HepG2 (cell line): ENCODE data around the gene OSBPL9. TPM values are rescaled to one million over a fixed set of nuclear protein-coding genes. Genes with fewer than 3 reads are reported as not detected.

Experiments used
- ATAC-seq: fragments of 200-7000 bp; cut with Tn5 transposase; 3 replicates; pipeline ENCODE4 v1.9.1; 2020; ENCODE audit warnings: mild to moderate bottlenecking, moderate library complexity
- BruUV-seq: library from RNA; stranded (reverse); fragments of 400-500 nt; replicated peaks from 2 replicates; lab custom pipeline; 2021; lab: Mats Ljungman, UMichigan
- CTCF ChIA-PET: fragments of 300-600 bp; formaldehyde crosslinking; extraction: SDS; loops from one replicate; lab custom pipeline; 2021; ENCODE audit warnings: low total read pairs, inconsistent platforms, low intra/inter-chr PET ratio; lab: Yijun Ruan, JAX
- POLR2A ChIA-PET: fragments of 350-600 bp; sonication (Branson Sonifier 250); formaldehyde crosslinking; loops from one replicate; lab custom pipeline; 2020; ENCODE audit warnings: antibody characterized with exemption, inconsistent platforms; lab: Yijun Ruan, JAX
- DNase-seq: peaks from one replicate; pipeline ENCODE4 v3.0.0-alpha.2; 2015; ENCODE audit warnings: low spot score
- FAIRE-seq: peaks from 3 replicates; lab custom pipeline; 2011; peaks lifted over from hg19 to GRCh38; lab: Jason Lieb, UNC
- H2AFZ ChIP-seq: one replicate; pipeline ENCODE4 v1.6.1; 2011; ENCODE audit warnings: low read length, inconsistent platforms
- H3K27ac ChIP-seq: fragments of 300-600 bp; 3 replicates; pipeline ENCODE4 v1.8.0; 2011; ENCODE audit warnings: mixed run types, mild to moderate bottlenecking, mixed read lengths, low read length, inconsistent platforms; ENCODE audit not compliant: insufficient read depth; ENCODE audit errors: extremely low read length
- H3K27me3 ChIP-seq, 2 experiments: fragments of 200-600 bp in 1 of 2; 2 replicates in 1 of 2; 3 replicates in 1 of 2; pipeline versions ENCODE4 v1.6.0 to v1.8.0; 2011; ENCODE audit warnings: low read length in 2 of 2, mild to moderate bottlenecking in 2 of 2, moderate library complexity in 2 of 2, inconsistent platforms in 1 of 2; ENCODE audit not compliant: insufficient read depth in 2 of 2, control insufficient read depth in 1 of 2
- H3K36me3 ChIP-seq, 2 experiments: fragments of 200-600 bp in 1 of 2; replicated peaks in 1 of 2; 2 replicates in 1 of 2; 3 replicates in 1 of 2; pipeline versions ENCODE4 v1.5.1 to v1.8.0; 2011; ENCODE audit warnings: low read length in 2 of 2, inconsistent platforms in 1 of 2; ENCODE audit not compliant: insufficient read depth in 2 of 2, control insufficient read depth in 1 of 2
- H3K4me1 ChIP-seq: 2 replicates; pipeline ENCODE4 v1.5.1; 2012; ENCODE audit warnings: low read length, inconsistent platforms; ENCODE audit not compliant: insufficient read depth
- H3K4me2 ChIP-seq: 2 replicates; pipeline ENCODE4 v1.6.0; 2011; ENCODE audit warnings: low read depth, low read length, inconsistent platforms
- H3K4me3 ChIP-seq, 3 experiments: fragments of 200-600 bp in 1 of 3; sonication (generic), shearing (Covaris generic) in 1 of 3; replicated peaks in 1 of 3; 2 replicates each; pipeline ENCODE4 v1.5.1; 2011 to 2016; ENCODE audit warnings: low read length in 3 of 3, inconsistent platforms in 2 of 3, low read depth in 2 of 3, mild to moderate bottlenecking in 2 of 3, control low read depth in 1 of 3, mixed read lengths in 1 of 3; ENCODE audit not compliant: insufficient read depth in 1 of 3
- H3K79me2 ChIP-seq: one replicate; pipeline ENCODE4 v1.6.1; 2011; ENCODE audit warnings: low read length, inconsistent platforms; ENCODE audit not compliant: insufficient read depth
- H3K9ac ChIP-seq: 2 replicates; pipeline ENCODE4 v1.6.0; 2011; ENCODE audit warnings: mild to moderate bottlenecking, low read depth, low read length, inconsistent platforms; ENCODE audit not compliant: insufficient read depth
- H3K9me3 ChIP-seq: 2 replicates; pipeline ENCODE4 v1.5.1; 2012; ENCODE audit warnings: mild to moderate bottlenecking, low read length
- H4K20me1 ChIP-seq: 2 replicates; pipeline ENCODE4 v1.6.0; 2011; ENCODE audit warnings: inconsistent platforms, mild to moderate bottlenecking, low read length, moderate library complexity; ENCODE audit not compliant: insufficient read depth
- GTF2F1 ChIP-seq: fragments of 150-350 bp; IDR thresholded peaks from 2 replicates; pipeline ENCODE4 v1.6.1; 2014; ENCODE audit warnings: low read length
- MTERF4 ChIP-seq: sonication (generic); formaldehyde crosslinking; IDR thresholded peaks from 2 replicates; pipeline ENCODE4 v1.8.0; 2023; ENCODE audit warnings: mild to moderate bottlenecking, missing genetic modification reagents
- MTF2 ChIP-seq: sonication (generic); formaldehyde crosslinking; IDR thresholded peaks from 2 replicates; pipeline ENCODE4 v1.5.0; 2020; ENCODE audit warnings: missing genetic modification reagents, borderline replicate concordance
- NAIF1 ChIP-seq: sonication (generic); formaldehyde crosslinking; IDR thresholded peaks from 2 replicates; pipeline ENCODE4 v1.5.0; 2020; ENCODE audit warnings: mild to moderate bottlenecking, missing genetic modification reagents, borderline replicate concordance
- RFX1 ChIP-seq: fragments of 450-650 bp; IDR thresholded peaks from 2 replicates; pipeline ENCODE4 v1.6.1; 2017
- SIN3B ChIP-seq: fragments of 150-350 bp; IDR thresholded peaks from 2 replicates; pipeline ENCODE4 v1.6.1; 2014; ENCODE audit warnings: low read length
- SMAD3 ChIP-seq: sonication (generic); formaldehyde crosslinking; IDR thresholded peaks from 2 replicates; pipeline ENCODE4 v1.4.0; 2020; ENCODE audit warnings: missing genetic modification reagents
- SOX6 ChIP-seq, 2 experiments: fragments of 450-650 bp in 1 of 2; sonication (generic) in 1 of 2; formaldehyde crosslinking in 1 of 2; IDR thresholded peaks; 2 replicates each; pipeline versions ENCODE4 v1.4.0 to v1.6.1; 2017 to 2020; ENCODE audit warnings: antibody characterized with exemption in 1 of 2, mild to moderate bottlenecking in 1 of 2, missing genetic modification reagents in 1 of 2
- ZBTB7A ChIP-seq: sonication (generic); formaldehyde crosslinking; IDR thresholded peaks from 2 replicates; pipeline ENCODE4 v1.8.0; 2022; ENCODE audit warnings: mild to moderate bottlenecking, missing genetic modification reagents
- ZC3H13 ChIP-seq: sonication (generic); formaldehyde crosslinking; IDR thresholded peaks from 2 replicates; pipeline ENCODE4 v1.8.1; 2023; ENCODE audit warnings: mild to moderate bottlenecking, missing genetic modification reagents, moderate library complexity
- ZC3H4 ChIP-seq: sonication (generic); formaldehyde crosslinking; IDR thresholded peaks from 2 replicates; pipeline ENCODE4 v1.4.0; 2020; ENCODE audit warnings: missing genetic modification reagents, borderline replicate concordance
- ZNF274 ChIP-seq: sonication (generic); formaldehyde crosslinking; IDR thresholded peaks from 2 replicates; pipeline ENCODE4 v1.5.1; 2020; ENCODE audit warnings: mild to moderate bottlenecking, missing genetic modification reagents
- ZNF850 ChIP-seq: sonication (generic); formaldehyde crosslinking; conservative IDR thresholded peaks from 2 replicates; pipeline ENCODE4 v1.9.0; 2021; ENCODE audit warnings: mild to moderate bottlenecking, missing genetic modification reagents
- ZNF879 ChIP-seq: sonication (generic); formaldehyde crosslinking; IDR thresholded peaks from 2 replicates; pipeline ENCODE4 v1.8.1; 2023; ENCODE audit warnings: missing genetic modification reagents
- WGBS: methylation state at CpG from one replicate; pipeline ENCODE4 v1.1.6; 2017; ENCODE audit warnings: low lambda C conversion rate; 5-methylcytosine and 5-hydroxymethylcytosine counted together
- in situ Hi-C: cut with HindIII; loops from 2 replicates; pipeline ENCODE4 v1.10.0; 2017; ENCODE audit warnings: low pct_unique_long_range_greater_than_20kb; ENCODE audit not compliant: extremely low pct_ligation_motif_present
- intact Hi-C: fragments of 100-400 bp; cut with micrococcal nuclease; formaldehyde crosslinking; loops from one replicate; pipeline ENCODE4 v1.10.0; 2022; ENCODE audit not compliant: unreplicated experiment
- polyA plus RNA-seq, 8 experiments: library from polyadenylated mRNA; depleted of rRNA in 3 of 8; stranded (reverse) in 7 of 8; unstranded in 1 of 8; fragments of >200 nt; fragmentation: Illumina TruSeq in 4 of 8; extraction: Trizol in 4 of 8; gene quantifications; 2 replicates each; pipeline versions ENCODE4 v1.2.1 to v1.2.3, GENCODE V29; 2011 to 2016; ENCODE audit warnings: low read depth in 4 of 8, missing spikeins in 1 of 8, mixed read lengths in 1 of 8; ENCODE audit not compliant: insufficient read depth in 1 of 8
- total RNA-seq, 5 experiments: library from RNA; depleted of rRNA; stranded (reverse); fragments of >200 nt; fragmentation: Illumina TruSeq; extraction: Trizol; gene quantifications; 2 replicates each; pipeline ENCODE4 v1.2.3, GENCODE V29; 2016; ENCODE audit warnings: low read depth in 1 of 5
- TF ChIP-seq, protein P1 (sequence below): sonication (generic); formaldehyde crosslinking; IDR thresholded peaks from 2 replicates; pipeline ENCODE4 v1.5.0; 2020; ENCODE audit warnings: mild to moderate bottlenecking, low read depth, missing genetic modification reagents, borderline replicate concordance
- TF ChIP-seq, protein P2 (sequence below): sonication (generic); formaldehyde crosslinking; IDR thresholded peaks from 2 replicates; pipeline ENCODE4 v1.4.0; 2020; ENCODE audit warnings: mild to moderate bottlenecking, missing genetic modification reagents
- TF ChIP-seq, protein P3 (sequence below): sonication (generic); formaldehyde crosslinking; IDR thresholded peaks from 2 replicates; pipeline ENCODE4 v1.4.0; 2020; ENCODE audit warnings: missing genetic modification reagents
- TF ChIP-seq, protein P4 (sequence below): sonication (generic); formaldehyde crosslinking; IDR thresholded peaks from 2 replicates; pipeline ENCODE4 v1.8.0; 2022; ENCODE audit warnings: missing genetic modification reagents, mild to moderate bottlenecking, moderate library complexity, borderline replicate concordance

Gene OSBPL9
- total and polyA plus RNA-seq, 2 of the 13 experiments (the other 11 are each of a cell fraction or from before 2014, with no cell fraction given) = 83.6 to 142 TPM

DNA sequence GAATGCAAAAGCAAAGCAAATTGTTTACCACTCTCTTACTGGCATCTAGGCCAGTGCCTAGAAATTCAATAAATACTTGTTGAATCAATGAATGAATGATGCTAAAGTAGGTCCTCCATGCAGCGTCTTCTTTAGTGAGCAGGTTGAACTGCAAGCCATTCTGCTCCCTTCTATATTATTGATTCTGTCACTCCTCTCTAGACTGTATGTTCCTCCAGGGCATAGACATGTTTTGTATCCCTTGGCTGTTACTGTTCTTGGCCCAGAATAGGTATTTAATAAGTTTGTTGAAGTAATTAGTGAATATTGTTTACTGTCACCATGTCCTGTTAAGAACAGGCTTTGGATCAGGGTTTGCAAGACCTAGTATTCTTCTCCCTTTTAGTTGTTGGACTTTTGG is 43.7 kb downstream of the OSBPL9 start (continued):
- TF ChIP-seq NAIF1 (CRISPR knock-in tag) = no peak
- TF ChIP-seq ZC3H13 (CRISPR knock-in tag) = no peak
- TF ChIP-seq MTERF4 (CRISPR knock-in tag) = no peak
- no peak for TF ChIP-seq ZNF850 (CRISPR knock-in tag)
- TF ChIP-seq, all 625 proteins: peak for 0

DNA sequence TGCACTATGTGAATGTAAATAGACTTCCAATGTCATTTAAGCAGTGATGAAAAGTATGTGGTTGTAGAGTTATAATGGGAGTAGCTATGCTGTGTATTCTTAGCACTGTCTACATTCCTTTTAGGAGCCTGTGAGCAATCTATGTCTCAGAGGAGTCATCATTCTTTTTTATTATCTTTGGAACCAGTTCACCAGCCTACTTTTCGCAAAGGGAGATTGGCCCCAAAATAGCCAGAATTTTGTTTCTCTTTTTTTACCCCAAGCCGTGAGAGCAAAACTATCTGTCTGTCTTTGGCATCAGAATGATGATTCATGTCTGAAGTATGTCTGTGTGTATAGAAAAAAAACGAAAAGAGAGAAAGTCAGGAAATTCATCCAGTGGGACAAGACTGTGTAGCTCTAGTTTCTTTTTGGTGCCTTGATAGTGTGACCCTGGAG is 44.2 kb downstream of the OSBPL9 start:
- ChIA-PET CTCF (no interaction called here), POLR2A (no interaction called here)
- H3K79me2 ChIP-seq = no peaks in the 10 kb centered on the region
- no peaks in the 10 kb centered on the region for H4K20me1 ChIP-seq
- no peaks in the 10 kb centered on the region for H3K9me3 ChIP-seq
- no TSS peak for BruUV-seq
- in situ Hi-C loops (no loop called here), intact Hi-C loops (no loop called here)
- H3K36me3 ChIP-seq = peaks cover 0 to 2% of the 10 kb centered on the region in 2 experiments; a peak in 1 of 5 replicates
- H2AFZ ChIP-seq = no peak overlapping the region
- H3K9ac ChIP-seq = no peak overlapping the region
- no peaks in the 10 kb centered on the region for H3K27me3 ChIP-seq
- no peak overlapping the region for H3K4me2 ChIP-seq
- 82% methylated on average over 3 of the region's 3 CpGs for WGBS
- no peak for FAIRE-seq
- no peak for TF ChIP-seq SOX6 (IDR thresholded peaks at IDR 0.05)
- TF ChIP-seq SOX6 (CRISPR knock-in tag; IDR thresholded peaks at IDR 0.05) = no peak
- no peak for TF ChIP-seq ZC3H4 (CRISPR knock-in tag)
- TF ChIP-seq, protein P1, sequence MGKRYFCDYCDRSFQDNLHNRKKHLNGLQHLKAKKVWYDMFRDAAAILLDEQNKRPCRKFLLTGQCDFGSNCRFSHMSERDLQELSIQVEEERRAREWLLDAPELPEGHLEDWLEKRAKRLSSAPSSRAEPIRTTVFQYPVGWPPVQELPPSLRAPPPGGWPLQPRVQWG (CRISPR knock-in tag) = no peak
- no peak for TF ChIP-seq SIN3B
- TF ChIP-seq ZNF274 (CRISPR knock-in tag) = no peak
- TF ChIP-seq, protein P2, sequence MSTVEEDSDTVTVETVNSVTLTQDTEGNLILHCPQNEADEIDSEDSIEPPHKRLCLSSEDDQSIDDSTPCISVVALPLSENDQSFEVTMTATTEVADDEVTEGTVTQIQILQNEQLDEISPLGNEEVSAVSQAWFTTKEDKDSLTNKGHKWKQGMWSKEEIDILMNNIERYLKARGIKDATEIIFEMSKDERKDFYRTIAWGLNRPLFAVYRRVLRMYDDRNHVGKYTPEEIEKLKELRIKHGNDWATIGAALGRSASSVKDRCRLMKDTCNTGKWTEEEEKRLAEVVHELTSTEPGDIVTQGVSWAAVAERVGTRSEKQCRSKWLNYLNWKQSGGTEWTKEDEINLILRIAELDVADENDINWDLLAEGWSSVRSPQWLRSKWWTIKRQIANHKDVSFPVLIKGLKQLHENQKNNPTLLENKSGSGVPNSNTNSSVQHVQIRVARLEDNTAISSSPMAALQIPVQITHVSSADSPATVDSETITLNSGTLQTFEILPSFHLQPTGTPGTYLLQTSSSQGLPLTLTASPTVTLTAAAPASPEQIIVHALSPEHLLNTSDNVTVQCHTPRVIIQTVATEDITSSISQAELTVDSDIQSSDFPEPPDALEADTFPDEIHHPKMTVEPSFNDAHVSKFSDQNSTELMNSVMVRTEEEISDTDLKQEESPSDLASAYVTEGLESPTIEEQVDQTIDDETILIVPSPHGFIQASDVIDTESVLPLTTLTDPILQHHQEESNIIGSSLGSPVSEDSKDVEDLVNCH (CRISPR knock-in tag) = no peak
- TF ChIP-seq, protein P3, sequence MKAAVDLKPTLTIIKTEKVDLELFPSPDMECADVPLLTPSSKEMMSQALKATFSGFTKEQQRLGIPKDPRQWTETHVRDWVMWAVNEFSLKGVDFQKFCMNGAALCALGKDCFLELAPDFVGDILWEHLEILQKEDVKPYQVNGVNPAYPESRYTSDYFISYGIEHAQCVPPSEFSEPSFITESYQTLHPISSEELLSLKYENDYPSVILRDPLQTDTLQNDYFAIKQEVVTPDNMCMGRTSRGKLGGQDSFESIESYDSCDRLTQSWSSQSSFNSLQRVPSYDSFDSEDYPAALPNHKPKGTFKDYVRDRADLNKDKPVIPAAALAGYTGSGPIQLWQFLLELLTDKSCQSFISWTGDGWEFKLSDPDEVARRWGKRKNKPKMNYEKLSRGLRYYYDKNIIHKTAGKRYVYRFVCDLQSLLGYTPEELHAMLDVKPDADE (CRISPR knock-in tag) = no peak
- TF ChIP-seq ZBTB7A (CRISPR knock-in tag) = no peak
- no peak for TF ChIP-seq RFX1
- TF ChIP-seq SMAD3 (CRISPR knock-in tag) = no peak
- TF ChIP-seq GTF2F1 = no peak
- TF ChIP-seq, protein P4, sequence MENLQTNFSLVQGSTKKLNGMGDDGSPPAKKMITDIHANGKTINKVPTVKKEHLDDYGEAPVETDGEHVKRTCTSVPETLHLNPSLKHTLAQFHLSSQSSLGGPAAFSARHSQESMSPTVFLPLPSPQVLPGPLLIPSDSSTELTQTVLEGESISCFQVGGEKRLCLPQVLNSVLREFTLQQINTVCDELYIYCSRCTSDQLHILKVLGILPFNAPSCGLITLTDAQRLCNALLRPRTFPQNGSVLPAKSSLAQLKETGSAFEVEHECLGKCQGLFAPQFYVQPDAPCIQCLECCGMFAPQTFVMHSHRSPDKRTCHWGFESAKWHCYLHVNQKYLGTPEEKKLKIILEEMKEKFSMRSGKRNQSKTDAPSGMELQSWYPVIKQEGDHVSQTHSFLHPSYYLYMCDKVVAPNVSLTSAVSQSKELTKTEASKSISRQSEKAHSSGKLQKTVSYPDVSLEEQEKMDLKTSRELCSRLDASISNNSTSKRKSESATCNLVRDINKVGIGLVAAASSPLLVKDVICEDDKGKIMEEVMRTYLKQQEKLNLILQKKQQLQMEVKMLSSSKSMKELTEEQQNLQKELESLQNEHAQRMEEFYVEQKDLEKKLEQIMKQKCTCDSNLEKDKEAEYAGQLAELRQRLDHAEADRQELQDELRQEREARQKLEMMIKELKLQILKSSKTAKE (CRISPR knock-in tag) = no peak
- no peak for TF ChIP-seq ZNF879 (CRISPR knock-in tag)
- TF ChIP-seq MTF2 = no peak
- H3K4me1 ChIP-seq = peaks cover 10% of the 10 kb centered on the region
- ATAC-seq = no peak
- H3K27ac ChIP-seq = no peak overlapping the region
- no peak for DNase-seq
- H3K4me3 ChIP-seq = no peak overlapping the region
